Testis (tissue), 3 donors: Measurements from ENCODE around the gene MEMO1. TPM values are rescaled to one million over a fixed set of nuclear protein-coding genes. Genes with fewer than 3 reads are reported as not detected.

Source experiments
- DNase-seq: peaks from one replicate; pipeline ENCODE4 v3.0.0-alpha.2; 2019
- H3K27ac ChIP-seq, 2 donors: fragments of 200-600 bp; sonication (generic); one replicate each; pipeline ENCODE4 v1.5.1; 2019
- H3K27me3 ChIP-seq: fragments of 200-600 bp; sonication (generic); one replicate; pipeline ENCODE4 v1.5.1; 2019
- H3K36me3 ChIP-seq: fragments of 200-600 bp; sonication (generic); one replicate; pipeline ENCODE4 v1.5.1; 2017; ENCODE audit warnings: low read depth; ENCODE audit errors: missing control alignments
- H3K4me1 ChIP-seq: fragments of 200-600 bp; sonication (generic); one replicate; pipeline ENCODE4 v1.5.1; 2019
- H3K4me3 ChIP-seq, 2 donors: fragments of 200-600 bp; sonication (generic); one replicate each; pipeline ENCODE4 v1.5.1; 2017 to 2019
- H3K9me3 ChIP-seq: fragments of 200-600 bp; sonication (generic); one replicate; pipeline ENCODE4 v1.5.1; 2017
- CTCF ChIP-seq, 3 experiments: fragments of 450-650 bp in 2 of 3; fragments of 200-600 bp in 1 of 3; sonication (generic) in 1 of 3; IDR thresholded peaks; one replicate each; pipeline ENCODE4 v1.5.1; 2016 to 2019; ENCODE audit warnings: antibody characterized with exemption in 3 of 3, mild to moderate bottlenecking in 2 of 3, moderate library complexity in 1 of 3
- POLR2A ChIP-seq: fragments of 450-650 bp; IDR thresholded peaks from one replicate; pipeline ENCODE4 v1.6.1; 2017; ENCODE audit warnings: antibody characterized with exemption, mild to moderate bottlenecking, moderate library complexity
- WGBS, 2 donors: methylation state at CpG; one replicate each; pipeline ENCODE4 v1.1.5; 2018; 5-methylcytosine and 5-hydroxymethylcytosine counted together
- intact Hi-C: fragments of 100-400 bp; cut with DNase I; formaldehyde crosslinking; loops from one replicate; pipeline ENCODE4 v1.15.1; 2023; ENCODE audit warnings: low total_unique reads
- polyA plus RNA-seq: library from polyadenylated mRNA; stranded (reverse); fragments of 350-450 nt; fragmentation: Illumina TruSeq; extraction: RNeasy Lipid Tissue Mini Kit (QIAGEN cat#74804); gene quantifications from one replicate; pipeline ENCODE4 v1.2.3, GENCODE V29; 2014; ENCODE audit warnings: low read depth, low replicate concordance; ENCODE audit not compliant: insufficient read depth
- total RNA-seq, 2 donors: library from RNA; depleted of rRNA; stranded (reverse); fragments of >200 nt; gene quantifications; one replicate each; pipeline ENCODE4 v1.2.3, GENCODE V29; 2016

MEMO1 gene
- total and polyA plus RNA-seq, 3 donors from 2014 or later, result 59.9 to 167 (median 61.1) TPM

GRCh38 chr2:31997653-31998052, 13.2 kb downstream of the MEMO1 start:
- no peaks in the 10 kb centered on the region for H3K27me3 ChIP-seq
- no peak overlapping the region for H3K27ac ChIP-seq
- WGBS, 2 donors, result 82 to 85% methylated on average over 3 of the region's 3 CpGs
- H3K36me3 ChIP-seq, result no peaks in the 10 kb centered on the region
- no peaks in the 10 kb centered on the region for H3K4me1 ChIP-seq
- H3K4me3 ChIP-seq, result no peak overlapping the region
- no peaks in the 10 kb centered on the region for H3K9me3 ChIP-seq
- TF ChIP-seq POLR2A (no peak), CTCF (IDR thresholded peaks at IDR 0.05) (no peak)
- intact Hi-C loops, result no loop called here
- no peak for DNase-seq

GRCh38 chr2:31996571-31997150, 14.1 kb downstream of the MEMO1 start:
- 88 to 89% methylated on average over 6 of the region's 6 CpGs for WGBS, 2 donors
- TF ChIP-seq CTCF (IDR thresholded peaks at IDR 0.05), result no peak
- Histone ChIP-seq H3K4me1 (no peaks in the 10 kb centered on the region), H3K27me3 (no peaks in the 10 kb centered on the region), H3K36me3 (no peaks in the 10 kb centered on the region), H3K9me3 (no peaks in the 10 kb centered on the region), H3K4me3 (no peak overlapping the region), H3K27ac (no peak overlapping the region)
- no peak for DNase-seq
- intact Hi-C loops, result no loop called here

- no peak for DNase-seq
- WGBS, 2 donors, result 94 to 97% methylated on average over 4 of the region's 4 CpGs
These were observed 17.9 kb downstream of the MEMO1 start for GRCh38 chr2:31992934-31993333.

GRCh38 chr2:31992025-31992579, 18.7 kb downstream of the MEMO1 start:
- intact Hi-C loops, result no loop called here
- Histone ChIP-seq H3K27ac (no peak overlapping the region), H3K36me3 (no peaks in the 10 kb centered on the region), H3K27me3 (no peaks in the 10 kb centered on the region), H3K4me1 (no peaks in the 10 kb centered on the region), H3K4me3 (no peak overlapping the region), H3K9me3 (no peaks in the 10 kb centered on the region)
- TF ChIP-seq POLR2A (no peak), CTCF (IDR thresholded peaks at IDR 0.05) (no peak)
- 97% methylated on average over 3 of the region's 3 CpGs for WGBS, 2 donors
- DNase-seq, result no peak

More at GRCh38 chr2:31992934-31993333, 17.9 kb downstream of the MEMO1 start:
- TF ChIP-seq POLR2A, result no peak
- no peak for TF ChIP-seq CTCF (IDR thresholded peaks at IDR 0.05)
- Histone ChIP-seq H3K27ac (no peak overlapping the region), H3K9me3 (no peaks in the 10 kb centered on the region), H3K36me3 (no peaks in the 10 kb centered on the region), H3K4me3 (no peak overlapping the region), H3K4me1 (no peaks in the 10 kb centered on the region), H3K27me3 (no peaks in the 10 kb centered on the region)
- intact Hi-C loops, result no loop called here

- intact Hi-C loops, result no loop called here
- H3K36me3 ChIP-seq, result no peaks in the 10 kb centered on the region
- H3K9me3 ChIP-seq, result no peaks in the 10 kb centered on the region
- H3K4me1 ChIP-seq, result no peaks in the 10 kb centered on the region
- H3K27me3 ChIP-seq, result no peaks in the 10 kb centered on the region
- no peak for DNase-seq
- WGBS, 2 donors, result 91 to 93% methylated on average over 4 of the region's 4 CpGs
- no peak for TF ChIP-seq CTCF (IDR thresholded peaks at IDR 0.05)
- H3K4me3 ChIP-seq, result no peak overlapping the region
- no peak overlapping the region for H3K27ac ChIP-seq
These were observed 20.9 kb downstream of the MEMO1 start for GRCh38 chr2:31989946-31990345.
